Right lobe of liver (tissue), 6 donors: Measurements from ENCODE around the gene UGT8. TPM values are rescaled to one million over a fixed set of nuclear protein-coding genes. Genes with fewer than 3 reads are reported as not detected.

ENCODE experiments used
- ATAC-seq, 4 donors: fragments of 200-7000 bp; cut with Tn5 transposase; one replicate each; pipeline ENCODE4 v1.9.1; 2020; ENCODE audit warnings: mild to moderate bottlenecking in 4 of 4, moderate library complexity in 4 of 4
- DNase-seq, 3 donors: peaks; one replicate each; pipeline ENCODE4 v3.0.0-alpha.2; 2020
- H3K27ac ChIP-seq, 3 donors: fragments of 200-600 bp; one replicate each; pipeline ENCODE4 v1.8.0; 2022
- H3K27me3 ChIP-seq, 2 donors: fragments of 200-600 bp; one replicate each; pipeline ENCODE4 v1.8.0; 2022
- H3K36me3 ChIP-seq, 4 donors: fragments of 200-600 bp; sonication (generic) in 1 of 4; one replicate each; pipeline versions ENCODE4 v1.5.1 to v1.8.0; 2017 to 2022; ENCODE audit warnings: control low read depth in 1 of 4
- H3K4me1 ChIP-seq, 4 donors: fragments of 200-600 bp; sonication (generic) in 1 of 4; one replicate each; pipeline versions ENCODE4 v1.5.1 to v1.8.0; 2017 to 2022; ENCODE audit warnings: control low read depth in 1 of 4
- H3K4me3 ChIP-seq, 3 donors: fragments of 200-600 bp; one replicate each; pipeline ENCODE4 v1.8.0; 2022
- H3K9me3 ChIP-seq, 4 donors: fragments of 200-600 bp; sonication (generic) in 1 of 4; one replicate each; pipeline versions ENCODE4 v1.5.1 to v1.8.0; 2017 to 2022; ENCODE audit warnings: control low read depth in 1 of 4
- POLR2A ChIP-seq: fragments of 450-650 bp; IDR thresholded peaks from one replicate; pipeline ENCODE4 v1.6.1; 2017; ENCODE audit warnings: antibody characterized with exemption, mild to moderate bottlenecking
- WGBS: methylation state at CpG from one replicate; pipeline ENCODE4 v1.1.6; 2018; ENCODE audit warnings: low coverage, low lambda C conversion rate; ENCODE audit not compliant: insufficient coverage; ENCODE audit errors: missing lambda C conversion rate; 5-methylcytosine and 5-hydroxymethylcytosine counted together
- intact Hi-C, 2 donors: fragments of 100-400 bp; cut with DNase I; formaldehyde crosslinking; loops; one replicate each; pipeline versions ENCODE4 v1.11.2 to v1.14.1; 2022
- total RNA-seq, 6 experiments: library from RNA; depleted of rRNA in 2 of 6; stranded (reverse); fragments of >200 nt in 2 of 6; fragmentation: NEBNext Ultra II Directional in 3 of 6; extraction: Animal tissue kit (Norgen Biotek cat#: 25700) in 3 of 6; gene quantifications; one replicate each; pipeline versions ENCODE4 v1.1.0 to v1.2.4, GENCODE V29; 2016 to 2023
- TF ChIP-seq, protein P1 (sequence below), 4 donors: fragments of 200-600 bp in 3 of 4; fragments of 450-650 bp in 1 of 4; IDR thresholded peaks; one replicate each; pipeline versions ENCODE4 v1.5.1 to v1.8.0; 2016 to 2022; ENCODE audit warnings: antibody characterized with exemption in 4 of 4, mild to moderate bottlenecking in 2 of 4
- donor health status: DM: no; HTN: yes; CAD: no.
- donor health status: DM: no; HTN: no; CAD: no.
- donor health status: DM: no; HTN: no; CAD: no.
- donor health status: DM: no; HTN: yes; CAD: no.
- donor health status: DM: no; HTN: yes; CAD: no.

UGT8 gene
- total RNA-seq, 6 experiments from 2014 or later: 1.0 TPM; not detected in 5

DNA sequence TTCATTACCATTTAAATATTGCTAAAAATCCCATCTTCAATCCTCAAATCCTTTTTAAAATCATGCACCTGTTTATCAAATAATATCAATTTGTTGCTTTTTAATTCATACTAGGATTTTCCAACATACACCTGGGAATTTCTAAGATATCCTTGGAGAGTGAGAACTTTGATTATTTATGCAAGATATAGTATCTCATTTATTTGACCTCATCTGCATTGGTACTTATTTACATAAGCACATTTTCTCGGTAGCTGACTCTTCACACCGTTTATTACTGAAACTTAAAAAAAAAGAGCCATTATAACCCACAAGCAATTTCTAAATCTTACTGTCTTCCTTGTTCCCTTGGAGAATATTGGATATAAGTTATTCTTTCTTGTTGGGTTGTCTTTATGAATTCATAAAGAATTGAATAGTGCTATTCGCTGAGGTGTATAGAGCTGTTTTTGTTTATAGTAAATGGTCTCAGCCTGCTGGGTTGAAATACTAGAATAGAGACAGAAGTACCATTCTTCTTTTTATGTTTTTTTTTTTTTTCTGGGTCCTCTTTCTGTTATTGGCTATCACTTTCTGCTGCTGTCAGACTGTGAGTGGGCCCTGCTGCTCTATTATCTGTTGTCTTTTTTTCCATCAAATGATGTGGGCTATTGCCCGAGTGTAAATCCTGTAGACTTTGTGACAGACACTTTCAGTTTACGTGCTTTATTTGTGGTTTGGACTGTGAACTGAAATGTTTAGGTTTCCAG lies 2.9 kb downstream of the UGT8 start:
- Histone ChIP-seq H3K9me3 (no peaks in the 10 kb centered on the region), H3K4me3 (no peak overlapping the region), H3K36me3 (no peaks in the 10 kb centered on the region), H3K4me1 (peaks cover 0 to 10% (median 0%) of the 10 kb centered on the region in 4 donors), H3K27me3 (peaks cover 5 to 7% of the 10 kb centered on the region in 2 donors), H3K27ac (no peak overlapping the region)
- intact Hi-C loops: no loop called here
- 57% methylated on average over 5 of the region's 5 CpGs for WGBS
- DNase-seq: no peak
- no peak for ATAC-seq
- no peak for TF ChIP-seq POLR2A
- TF ChIP-seq, protein P1, sequence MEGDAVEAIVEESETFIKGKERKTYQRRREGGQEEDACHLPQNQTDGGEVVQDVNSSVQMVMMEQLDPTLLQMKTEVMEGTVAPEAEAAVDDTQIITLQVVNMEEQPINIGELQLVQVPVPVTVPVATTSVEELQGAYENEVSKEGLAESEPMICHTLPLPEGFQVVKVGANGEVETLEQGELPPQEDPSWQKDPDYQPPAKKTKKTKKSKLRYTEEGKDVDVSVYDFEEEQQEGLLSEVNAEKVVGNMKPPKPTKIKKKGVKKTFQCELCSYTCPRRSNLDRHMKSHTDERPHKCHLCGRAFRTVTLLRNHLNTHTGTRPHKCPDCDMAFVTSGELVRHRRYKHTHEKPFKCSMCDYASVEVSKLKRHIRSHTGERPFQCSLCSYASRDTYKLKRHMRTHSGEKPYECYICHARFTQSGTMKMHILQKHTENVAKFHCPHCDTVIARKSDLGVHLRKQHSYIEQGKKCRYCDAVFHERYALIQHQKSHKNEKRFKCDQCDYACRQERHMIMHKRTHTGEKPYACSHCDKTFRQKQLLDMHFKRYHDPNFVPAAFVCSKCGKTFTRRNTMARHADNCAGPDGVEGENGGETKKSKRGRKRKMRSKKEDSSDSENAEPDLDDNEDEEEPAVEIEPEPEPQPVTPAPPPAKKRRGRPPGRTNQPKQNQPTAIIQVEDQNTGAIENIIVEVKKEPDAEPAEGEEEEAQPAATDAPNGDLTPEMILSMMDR (IDR thresholded peaks at IDR 0.05): no peak

DNA sequence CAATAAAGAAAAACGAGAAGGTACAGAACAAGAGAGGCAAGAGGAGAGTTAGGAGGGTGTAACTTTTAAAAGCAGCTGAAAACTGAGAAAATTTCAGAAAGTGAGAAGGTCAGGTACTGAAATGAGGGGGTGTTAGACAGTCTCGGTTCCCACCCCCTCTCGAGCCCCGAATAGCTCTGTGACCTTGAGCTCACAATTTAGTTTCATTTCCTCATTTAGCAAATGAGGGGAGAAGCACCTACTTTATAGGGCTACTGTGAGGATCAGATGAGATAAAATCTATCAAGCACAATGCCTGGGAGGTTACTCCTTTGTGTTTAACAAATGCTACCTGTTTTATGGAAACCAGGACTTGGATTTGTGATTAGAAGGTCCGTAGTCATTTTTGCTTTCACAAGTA lies 4.9 kb downstream of the UGT8 start:
- TF ChIP-seq, protein P1 (IDR thresholded peaks at IDR 0.05): no peak
- TF ChIP-seq POLR2A: no peak
- H3K4me1 ChIP-seq: peaks cover 0 to 6% (median 0%) of the 10 kb centered on the region in 4 donors
- H3K27ac ChIP-seq: no peak overlapping the region
- no peak overlapping the region for H3K4me3 ChIP-seq
- intact Hi-C loops: no loop called here
- WGBS: 34% methylated on average over 5 of the region's 5 CpGs
- no peaks in the 10 kb centered on the region for H3K36me3 ChIP-seq
- no peaks in the 10 kb centered on the region for H3K27me3 ChIP-seq
- DNase-seq (no peak), ATAC-seq (no peak)
- H3K9me3 ChIP-seq: no peaks in the 10 kb centered on the region

DNA sequence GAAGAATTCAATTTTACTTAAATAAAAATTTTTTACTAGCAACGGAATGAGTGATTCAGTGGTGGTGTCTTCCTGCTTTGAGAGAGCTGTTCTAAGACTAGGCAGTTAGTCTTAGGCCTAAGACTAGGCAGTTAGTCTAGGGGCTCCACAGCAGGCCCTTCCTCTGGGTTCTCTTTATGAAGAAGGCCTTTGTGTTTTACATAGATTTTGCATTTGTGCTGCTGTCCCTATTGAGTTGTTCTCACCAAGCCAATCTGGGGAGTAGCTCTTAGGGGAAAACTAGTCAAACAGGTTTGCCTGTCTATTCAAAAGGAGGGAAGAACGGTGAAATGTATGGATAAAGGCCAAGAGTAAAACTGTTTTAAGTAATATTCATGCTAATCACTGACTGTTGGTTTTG lies 7.6 kb downstream of the UGT8 start:
- ATAC-seq (no peak), DNase-seq (no peak)
- Histone ChIP-seq H3K9me3 (no peaks in the 10 kb centered on the region), H3K4me1 (no peaks in the 10 kb centered on the region), H3K4me3 (no peak overlapping the region), H3K27me3 (no peaks in the 10 kb centered on the region), H3K27ac (no peak overlapping the region), H3K36me3 (no peaks in the 10 kb centered on the region)
- TF ChIP-seq, protein P1 (IDR thresholded peaks at IDR 0.05): no peak
- TF ChIP-seq POLR2A: no peak
- intact Hi-C loops: no loop called here
- WGBS: 42% methylated on average over 2 of the region's 2 CpGs

DNA sequence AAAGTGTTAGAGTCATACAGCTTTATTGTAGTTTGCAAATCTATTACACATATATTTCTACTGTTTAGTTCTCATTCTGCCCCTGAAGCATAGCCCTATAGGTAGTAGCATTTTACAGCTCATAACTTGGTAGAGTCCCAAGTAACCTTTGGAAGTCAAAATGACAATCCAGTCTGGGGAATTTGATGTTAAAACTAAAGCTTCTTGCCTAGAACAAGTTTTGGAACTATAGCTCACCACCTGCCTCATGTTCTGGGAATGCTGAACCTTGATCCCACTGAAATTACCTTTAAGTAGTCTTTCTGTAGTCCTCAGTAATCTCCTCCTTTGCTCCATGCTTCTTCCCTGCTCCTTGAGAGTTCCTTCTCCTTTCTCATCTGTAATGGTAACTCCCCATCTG lies 8.4 kb downstream of the UGT8 start:
- Histone ChIP-seq H3K9me3 (no peaks in the 10 kb centered on the region), H3K36me3 (no peaks in the 10 kb centered on the region), H3K27ac (no peak overlapping the region), H3K27me3 (no peaks in the 10 kb centered on the region), H3K4me1 (no peaks in the 10 kb centered on the region), H3K4me3 (no peak overlapping the region)
- intact Hi-C loops: no loop called here
- DNase-seq (no peak), ATAC-seq (no peak)
- TF ChIP-seq POLR2A: no peak
- TF ChIP-seq, protein P1 (IDR thresholded peaks at IDR 0.05): no peak

DNA sequence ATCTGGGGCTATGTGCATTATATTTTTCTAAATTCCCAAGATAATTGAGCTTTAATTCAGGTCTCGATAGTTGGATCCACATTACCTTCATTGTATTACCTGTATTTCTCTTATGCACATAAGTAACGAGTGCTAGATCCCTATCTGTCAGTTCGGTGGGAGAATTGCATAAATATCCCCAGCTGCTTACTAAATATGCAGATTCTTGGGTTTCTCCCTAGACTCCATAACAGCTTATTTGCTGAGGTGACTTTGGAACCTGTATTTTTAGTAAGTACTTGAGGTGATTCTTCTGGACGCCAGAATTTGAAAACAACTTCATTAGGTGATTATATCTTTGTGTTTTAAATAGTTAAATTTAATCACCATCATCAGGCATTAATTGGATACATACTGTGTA lies 15.0 kb downstream of the UGT8 start:
- TF ChIP-seq, protein P1 (IDR thresholded peaks at IDR 0.05): no peak
- TF ChIP-seq POLR2A: no peak
- ATAC-seq (no peak), DNase-seq (no peak)
- WGBS: 71% methylated on average over 4 of the region's 4 CpGs
- intact Hi-C loops: no loop called here
- Histone ChIP-seq H3K27ac (no peak overlapping the region), H3K4me3 (no peak overlapping the region), H3K4me1 (no peaks in the 10 kb centered on the region), H3K27me3 (no peaks in the 10 kb centered on the region), H3K36me3 (no peaks in the 10 kb centered on the region), H3K9me3 (no peaks in the 10 kb centered on the region)
